Endothelial cell of umbilical vein (primary cell): ENCODE measurements around the gene PRSS56. TPM values are rescaled to one million over a fixed set of nuclear protein-coding genes. Genes with fewer than 3 reads are reported as not detected.

ENCODE experiments used
- BruUV-seq: library from RNA; stranded (reverse); fragments of 400-500 nt; replicated peaks from 2 replicates; lab custom pipeline; 2021; lab: Mats Ljungman, UMichigan
- CTCF ChIA-PET: fragments of 300-600, 350-600 bp; sonication (Branson Sonifier 250); formaldehyde crosslinking; loops from one replicate; lab custom pipeline; 2021; ENCODE audit warnings: antibody characterized with exemption, inconsistent platforms; lab: Charles Lee
- POLR2A ChIA-PET: fragments of 300-600, 350-600 bp; sonication (Branson Sonifier 250); formaldehyde crosslinking; loops from one replicate; lab custom pipeline; 2021; ENCODE audit warnings: antibody characterized with exemption, inconsistent platforms; lab: Charles Lee
- DNase-seq: peaks from one replicate; pipeline ENCODE4 v3.0.0-alpha.2; 2011; ENCODE audit warnings: low read depth, low spot score
- FAIRE-seq: peaks from 2 replicates; lab custom pipeline; 2011; peaks lifted over from hg19 to GRCh38; lab: Jason Lieb, UNC
- H2AFZ ChIP-seq: 2 replicates; pipeline ENCODE4 v1.6.0; 2012; ENCODE audit warnings: low read depth, low read length, control low read depth, inconsistent platforms
- H3K27ac ChIP-seq: 2 replicates; pipeline ENCODE4 v1.5.1; 2011; ENCODE audit warnings: low read depth, mild to moderate bottlenecking, control low read depth, low read length, moderate library complexity; ENCODE audit not compliant: insufficient read depth
- H3K27me3 ChIP-seq, 2 experiments: 2 replicates each; pipeline versions ENCODE4 v1.6.0 to v1.6.1; 2011; ENCODE audit warnings: low read length in 2 of 2, mixed read lengths in 1 of 2; ENCODE audit not compliant: control insufficient read depth in 2 of 2, insufficient read depth in 2 of 2
- H3K36me3 ChIP-seq, 2 experiments: 2 replicates in 1 of 2; 3 replicates in 1 of 2; pipeline ENCODE4 v1.5.1; 2011; ENCODE audit warnings: low read length in 2 of 2, mild to moderate bottlenecking in 1 of 2, moderate library complexity in 1 of 2; ENCODE audit not compliant: control insufficient read depth in 2 of 2, insufficient read depth in 2 of 2; ENCODE audit errors: extremely low read depth in 1 of 2
- H3K4me1 ChIP-seq: 3 replicates; pipeline ENCODE4 v1.5.1; 2011; ENCODE audit warnings: mild to moderate bottlenecking, low read length; ENCODE audit not compliant: control insufficient read depth, insufficient read depth; ENCODE audit errors: extremely low read depth
- H3K4me2 ChIP-seq: 2 replicates; pipeline ENCODE4 v1.6.1; 2011; ENCODE audit warnings: low read length, control low read depth, mixed read lengths; ENCODE audit not compliant: insufficient read depth
- H3K4me3 ChIP-seq, 3 experiments: fragments of 200-600 bp in 1 of 3; sonication (generic), shearing (Covaris generic) in 1 of 3; replicated peaks in 1 of 3; 2 replicates each; pipeline ENCODE4 v1.5.1; 2011 to 2016; ENCODE audit warnings: control low read depth in 3 of 3, low read length in 3 of 3, mild to moderate bottlenecking in 2 of 3, inconsistent platforms in 1 of 3, low read depth in 1 of 3, moderate library complexity in 1 of 3; ENCODE audit not compliant: insufficient read depth in 1 of 3
- H3K79me2 ChIP-seq: 2 replicates; pipeline ENCODE4 v1.6.0; 2012; ENCODE audit warnings: low read length, inconsistent platforms; ENCODE audit not compliant: control insufficient read depth, insufficient read depth
- H3K9ac ChIP-seq: replicated peaks from 2 replicates; pipeline ENCODE3; 2011; ENCODE audit warnings: low read length, control low read depth; ENCODE audit not compliant: insufficient read depth; ENCODE audit errors: extremely low read depth
- H3K9me1 ChIP-seq: replicated peaks from 3 replicates; pipeline ENCODE4 v1.6.0; 2011; ENCODE audit warnings: mild to moderate bottlenecking, low read length; ENCODE audit not compliant: control insufficient read depth, insufficient read depth; ENCODE audit errors: extremely low read depth
- H3K9me3 ChIP-seq: replicated peaks from 2 replicates; pipeline ENCODE4 v1.5.1; 2012; ENCODE audit warnings: low read length, inconsistent platforms; ENCODE audit not compliant: control insufficient read depth, insufficient read depth
- H4K20me1 ChIP-seq: replicated peaks from 2 replicates; pipeline ENCODE3; 2011; ENCODE audit warnings: mild to moderate bottlenecking, low read length; ENCODE audit not compliant: control insufficient read depth, insufficient read depth; ENCODE audit errors: extremely low read depth
- EZH2 ChIP-seq: IDR thresholded peaks from 2 replicates; pipeline ENCODE4 v1.6.1; 2012; ENCODE audit warnings: borderline replicate concordance, low read depth, mild to moderate bottlenecking, moderate library complexity, low read length, inconsistent platforms; ENCODE audit not compliant: severe bottlenecking
- JUN ChIP-seq: IDR thresholded peaks from 2 replicates; pipeline ENCODE4 v1.6.1; 2011; ENCODE audit warnings: borderline replicate concordance, low read depth; ENCODE audit not compliant: insufficient read length, insufficient read depth
- MYC ChIP-seq: IDR thresholded peaks from one replicate; pipeline ENCODE4 v1.6.1; 2011; ENCODE audit warnings: mild to moderate bottlenecking, low read depth, low read length
- POLR2A ChIP-seq: IDR thresholded peaks from 2 replicates; pipeline ENCODE4 v1.6.1; 2012; ENCODE audit warnings: low read depth, mild to moderate bottlenecking, control low read depth, low read length
- dilution Hi-C: fragments of 300-500 bp; cut with MboI; formaldehyde crosslinking; loops from one replicate; pipeline ENCODE4 v1.15.0; 2019; ENCODE audit warnings: low sequenced_read_pairs; ENCODE audit not compliant: extremely low pct_ligation_motif_present
- intact Hi-C: fragments of 100-400 bp; cut with micrococcal nuclease; formaldehyde crosslinking; loops from one replicate; pipeline ENCODE4 v1.10.0; 2022
- polyA plus RNA-seq, 4 experiments: library from polyadenylated mRNA; depleted of rRNA in 3 of 4; stranded (reverse) in 3 of 4; unstranded in 1 of 4; fragments of >200 nt; gene quantifications; 2 replicates each; pipeline versions ENCODE4 v1.2.1 to v1.2.3, GENCODE V29; 2011 to 2012; ENCODE audit warnings: missing spikeins in 1 of 4
- total RNA-seq: library from RNA; stranded (reverse); gene quantifications from 2 replicates; pipeline ENCODE4 v1.2.3, GENCODE V29; 2021
- TF ChIP-seq, protein P1 (sequence below): IDR thresholded peaks from 2 replicates; pipeline ENCODE4 v1.6.1; 2011; ENCODE audit not compliant: insufficient read depth, insufficient read length
- TF ChIP-seq, protein P2 (sequence below), 2 donors: IDR thresholded peaks; 1 replicate in 1 of 2; 2 replicates in 1 of 2; pipeline ENCODE4 v1.5.1; 2011; ENCODE audit warnings: low read length in 2 of 2, mild to moderate bottlenecking in 2 of 2, moderate library complexity in 2 of 2, control low read depth in 1 of 2, inconsistent platforms in 1 of 2, low read depth in 1 of 2; ENCODE audit not compliant: insufficient read depth in 1 of 2; ENCODE audit errors: extremely low read depth in 1 of 2

Gene PRSS56
- total and polyA plus RNA-seq, 2 donors (not counting 3 experiments of a cell fraction or from before 2014, with no cell fraction given) = not detected

DNA sequence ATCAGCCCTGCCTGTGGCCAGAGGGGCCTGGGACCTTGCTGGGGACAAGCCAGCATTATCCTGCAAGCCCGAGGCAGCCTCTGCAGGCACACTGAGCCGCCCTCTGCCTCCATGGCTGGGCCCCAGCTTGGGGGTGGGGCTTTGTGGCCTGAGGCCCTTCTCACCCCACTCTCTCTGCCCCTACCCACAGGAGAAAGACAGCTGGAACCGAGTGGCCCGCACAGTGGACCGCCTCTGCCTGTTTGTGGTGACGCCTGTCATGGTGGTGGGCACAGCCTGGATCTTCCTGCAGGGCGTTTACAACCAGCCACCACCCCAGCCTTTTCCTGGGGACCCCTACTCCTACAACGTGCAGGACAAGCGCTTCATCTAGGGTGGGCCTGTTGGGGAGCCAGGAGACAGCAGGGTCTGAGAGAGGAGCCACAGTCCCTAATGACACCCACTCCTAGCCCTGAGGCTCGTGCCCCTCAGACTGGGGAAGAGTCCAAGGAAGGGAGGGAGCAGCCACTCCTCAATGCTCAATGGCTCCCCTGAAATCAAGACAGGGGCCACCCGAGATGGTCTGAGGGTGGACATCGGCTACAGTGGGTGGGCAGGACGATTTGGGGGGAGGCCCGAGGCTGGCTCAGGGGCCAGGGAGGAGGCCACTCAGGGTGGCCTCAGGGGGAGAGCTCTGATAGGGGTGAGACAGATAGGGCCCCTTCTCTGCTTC, 14.9 kb downstream of the PRSS56 start:
- dilution Hi-C loops = no loop called here
- Histone ChIP-seq H4K20me1 (no peaks in the 10 kb centered on the region), H3K9me1 (no peaks in the 10 kb centered on the region), H3K4me2 (no peak overlapping the region), H3K9ac (no peak overlapping the region), H3K4me3 (no peak overlapping the region), H3K27ac (no peak overlapping the region), H3K9me3 (no peaks in the 10 kb centered on the region), H3K79me2 (no peaks in the 10 kb centered on the region), H3K36me3 (no peaks in the 10 kb centered on the region), H3K4me1 (no peaks in the 10 kb centered on the region), H2AFZ (no peak overlapping the region), H3K27me3 (no peaks in the 10 kb centered on the region)
- intact Hi-C loops = no loop called here
- POLR2A ChIA-PET = no interaction called here
- DNase-seq (no peak), FAIRE-seq (no peak)
- TF ChIP-seq JUN (no peak), EZH2 (no peak), MYC (no peak), POLR2A (no peak)
- TF ChIP-seq, protein P1, sequence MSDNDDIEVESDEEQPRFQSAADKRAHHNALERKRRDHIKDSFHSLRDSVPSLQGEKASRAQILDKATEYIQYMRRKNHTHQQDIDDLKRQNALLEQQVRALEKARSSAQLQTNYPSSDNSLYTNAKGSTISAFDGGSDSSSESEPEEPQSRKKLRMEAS = no peak
- TF ChIP-seq, protein P2, sequence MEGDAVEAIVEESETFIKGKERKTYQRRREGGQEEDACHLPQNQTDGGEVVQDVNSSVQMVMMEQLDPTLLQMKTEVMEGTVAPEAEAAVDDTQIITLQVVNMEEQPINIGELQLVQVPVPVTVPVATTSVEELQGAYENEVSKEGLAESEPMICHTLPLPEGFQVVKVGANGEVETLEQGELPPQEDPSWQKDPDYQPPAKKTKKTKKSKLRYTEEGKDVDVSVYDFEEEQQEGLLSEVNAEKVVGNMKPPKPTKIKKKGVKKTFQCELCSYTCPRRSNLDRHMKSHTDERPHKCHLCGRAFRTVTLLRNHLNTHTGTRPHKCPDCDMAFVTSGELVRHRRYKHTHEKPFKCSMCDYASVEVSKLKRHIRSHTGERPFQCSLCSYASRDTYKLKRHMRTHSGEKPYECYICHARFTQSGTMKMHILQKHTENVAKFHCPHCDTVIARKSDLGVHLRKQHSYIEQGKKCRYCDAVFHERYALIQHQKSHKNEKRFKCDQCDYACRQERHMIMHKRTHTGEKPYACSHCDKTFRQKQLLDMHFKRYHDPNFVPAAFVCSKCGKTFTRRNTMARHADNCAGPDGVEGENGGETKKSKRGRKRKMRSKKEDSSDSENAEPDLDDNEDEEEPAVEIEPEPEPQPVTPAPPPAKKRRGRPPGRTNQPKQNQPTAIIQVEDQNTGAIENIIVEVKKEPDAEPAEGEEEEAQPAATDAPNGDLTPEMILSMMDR (IDR thresholded peaks at IDR 0.05; ENCODE audit: extremely low read depth in 1 of 2, insufficient read depth in 1 of 2, low read depth in 1 of 2, low read length in 2 of 2) = no peak
- BruUV-seq = no TSS peak
- CTCF ChIA-PET = no interaction called here
